Activated CD8-positive, alpha-beta T cell treated with anti-CD3 and anti-CD28 coated beads for 36 hours (primary cell): Measurements from ENCODE around the gene PKDCC. TPM values are rescaled to one million over a fixed set of nuclear protein-coding genes. Genes with fewer than 3 reads are reported as not detected.

Experiments used
- ATAC-seq: fragments of 200-7000 bp; cut with Tn5 transposase; one replicate; pipeline ENCODE4 v1.10.0; 2021; ENCODE audit warnings: mild to moderate bottlenecking, moderate library complexity
- CTCF ChIA-PET: fragments of 350-600 bp; sonication (Branson Sonifier 250); formaldehyde crosslinking; loops from one replicate; lab custom pipeline; 2021; ENCODE audit warnings: antibody characterized with exemption; lab: Charles Lee
- POLR2A ChIA-PET: fragments of 350-600 bp; sonication (Branson Sonifier 250); formaldehyde crosslinking; loops from one replicate; lab custom pipeline; 2021; ENCODE audit warnings: antibody characterized with exemption; lab: Charles Lee
- DNase-seq: peaks from one replicate; pipeline ENCODE4 v3.0.0-alpha.2; 2020
- H3K27ac Mint-ChIP-seq: one replicate; pipeline ENCODE4 v1.8.0; 2021; ENCODE audit warnings: mild to moderate bottlenecking, mixed read lengths
- H3K27me3 Mint-ChIP-seq: one replicate; pipeline ENCODE4 v1.8.0; 2021; ENCODE audit warnings: mixed read lengths
- H3K36me3 Mint-ChIP-seq: one replicate; pipeline ENCODE4 v1.8.0; 2021; ENCODE audit warnings: low read depth, mixed read lengths
- H3K4me1 Mint-ChIP-seq: one replicate; pipeline ENCODE4 v1.8.0; 2021; ENCODE audit warnings: low read depth, mixed read lengths
- H3K4me3 Mint-ChIP-seq: one replicate; pipeline ENCODE4 v1.8.0; 2021; ENCODE audit warnings: mild to moderate bottlenecking, moderate library complexity, mixed read lengths
- H3K9me3 Mint-ChIP-seq: one replicate; pipeline ENCODE4 v1.8.0; 2021; ENCODE audit warnings: mixed read lengths
- CTCF ChIP-seq: fragments of 200-600 bp; IDR thresholded peaks from one replicate; pipeline ENCODE4 v1.8.0; 2022; ENCODE audit warnings: antibody characterized with exemption, mild to moderate bottlenecking
- intact Hi-C: fragments of 100-400 bp; cut with micrococcal nuclease; formaldehyde crosslinking; loops from one replicate; pipeline ENCODE4 v1.10.0; 2022
- total RNA-seq, 2 experiments: library from RNA; stranded (reverse); gene quantifications; one replicate each; pipeline ENCODE4 v1.2.3, GENCODE V29; 2021

The PKDCC gene
- total RNA-seq, 2 experiments from 2014 or later = not detected

- no peak overlapping the region for H3K4me3 Mint-ChIP-seq
- POLR2A ChIA-PET = no interaction called here
- CTCF ChIA-PET = interaction anchor here (0.8 kb wide), 1 partner anchor 51 kb away, joined by 4 read pairs; no protein-coding TSS in a partner anchor
Measured at GRCh38 chr2:42035241-42035640, 12.6 kb upstream of the PKDCC start.

GRCh38 chr2:42036413-42036812, 11.4 kb upstream of the PKDCC start:
- TF ChIP-seq CTCF = no peak
- POLR2A ChIA-PET = interaction anchor here (1.2 kb wide), 1 partner anchor 11 kb away, joined by 3 read pairs; no protein-coding TSS in a partner anchor
- Mint-ChIP-seq H3K36me3 (no peaks in the 10 kb centered on the region), H3K27me3 (peaks cover 11% of the 10 kb centered on the region), H3K9me3 (no peaks in the 10 kb centered on the region), H3K27ac (no peak overlapping the region), H3K4me3 (no peak overlapping the region), H3K4me1 (no peaks in the 10 kb centered on the region)
- intact Hi-C loops = no loop called here
- CTCF ChIA-PET = no interaction called here
- DNase-seq (no peak), ATAC-seq (no peak)

More at GRCh38 chr2:42035241-42035640, 12.6 kb upstream of the PKDCC start:
- Mint-ChIP-seq H3K9me3 (no peaks in the 10 kb centered on the region), H3K4me1 (no peaks in the 10 kb centered on the region), H3K27ac (no peak overlapping the region), H3K27me3 (peaks cover 9% of the 10 kb centered on the region), H3K36me3 (no peaks in the 10 kb centered on the region)
- DNase-seq (no peak), ATAC-seq (no peak)
- TF ChIP-seq CTCF = no peak
- intact Hi-C loops = no loop called here

GRCh38 chr2:42036940-42037339, 10.9 kb upstream of the PKDCC start:
- H3K4me3 Mint-ChIP-seq = no peak overlapping the region
- intact Hi-C loops = no loop called here
- no peaks in the 10 kb centered on the region for H3K9me3 Mint-ChIP-seq

GRCh38 chr2:42040643-42041278, 7.1 kb upstream of the PKDCC start:
- Mint-ChIP-seq H3K27me3 (peaks cover 22% of the 10 kb centered on the region), H3K4me3 (no peak overlapping the region), H3K27ac (no peak overlapping the region), H3K9me3 (no peaks in the 10 kb centered on the region), H3K4me1 (no peaks in the 10 kb centered on the region), H3K36me3 (no peaks in the 10 kb centered on the region)
- ATAC-seq (no peak), DNase-seq (no peak)
- TF ChIP-seq CTCF = no peak
- intact Hi-C loops = no loop called here
- ChIA-PET POLR2A (interaction anchor here (0.5 kb wide), 1 partner anchor 67 kb away, joined by 3 read pairs; no protein-coding TSS in a partner anchor), CTCF (interaction anchor here (0.8 kb wide), 2 partner anchors 24 to 168 kb away, joined by 3 read pairs; no protein-coding TSS in a partner anchor)

More at GRCh38 chr2:42036940-42037339, 10.9 kb upstream of the PKDCC start:
- ATAC-seq (no peak), DNase-seq (no peak)
- Mint-ChIP-seq H3K27me3 (peaks cover 10% of the 10 kb centered on the region), H3K27ac (no peak overlapping the region), H3K36me3 (no peaks in the 10 kb centered on the region), H3K4me1 (no peaks in the 10 kb centered on the region)
- ChIA-PET CTCF (no interaction called here), POLR2A (no interaction called here)
- TF ChIP-seq CTCF = no peak
